Fibroblast of lung (primary cell): ENCODE measurements around the gene TMEM119. TPM values are rescaled to one million over a fixed set of nuclear protein-coding genes. Genes with fewer than 3 reads are reported as not detected.
A peak's percentile ranks its signal among the peaks of the same experiment; 100 is the strongest.

Experiments
- DNase-seq, 2 donors: peaks; one replicate each; pipeline versions ENCODE4 v3.0.0 to v3.0.0-alpha.2; 2010; ENCODE audit warnings: low read depth in 2 of 2
- H2AFZ ChIP-seq: 2 replicates; pipeline ENCODE4 v1.5.1; 2012; ENCODE audit warnings: low read length, control low read depth, inconsistent platforms
- H3K27ac ChIP-seq: 2 replicates; pipeline ENCODE4 v1.5.1; 2011; ENCODE audit warnings: low read length, control low read depth; ENCODE audit not compliant: insufficient read depth
- H3K27me3 ChIP-seq: 2 replicates; pipeline ENCODE4 v1.5.1; 2011; ENCODE audit warnings: mild to moderate bottlenecking, low read length; ENCODE audit not compliant: control insufficient read depth, insufficient read depth
- H3K36me3 ChIP-seq: 2 replicates; pipeline ENCODE4 v1.5.1; 2011; ENCODE audit warnings: low read length; ENCODE audit not compliant: control insufficient read depth, insufficient read depth
- H3K4me1 ChIP-seq: 2 replicates; pipeline ENCODE4 v1.5.1; 2011; ENCODE audit warnings: low read length; ENCODE audit not compliant: control insufficient read depth, insufficient read depth; ENCODE audit errors: extremely low read depth
- H3K4me2 ChIP-seq: 2 replicates; pipeline ENCODE4 v1.5.1; 2011; ENCODE audit warnings: low read length, control low read depth; ENCODE audit not compliant: insufficient read depth; ENCODE audit errors: extremely low read depth
- H3K4me3 ChIP-seq, 4 experiments: fragments of 200-600 bp in 1 of 4; sonication (generic) in 1 of 4; replicated peaks in 1 of 4; 2 replicates each; pipeline ENCODE4 v1.5.1; 2011 to 2016; ENCODE audit warnings: low read length in 4 of 4, low read depth in 3 of 4, mild to moderate bottlenecking in 3 of 4, control low read depth in 2 of 4, inconsistent platforms in 1 of 4, mixed read lengths in 1 of 4; ENCODE audit not compliant: insufficient read depth in 1 of 4; ENCODE audit errors: control extremely low read depth in 1 of 4
- H3K79me2 ChIP-seq: 2 replicates; pipeline ENCODE4 v1.5.1; 2012; ENCODE audit warnings: mild to moderate bottlenecking, low read length, inconsistent platforms; ENCODE audit not compliant: control insufficient read depth, insufficient read depth
- H3K9ac ChIP-seq: 2 replicates; pipeline ENCODE4 v1.5.1; 2011; ENCODE audit warnings: mild to moderate bottlenecking, low read length, control low read depth; ENCODE audit not compliant: insufficient read depth
- H3K9me3 ChIP-seq: 2 replicates; pipeline ENCODE4 v1.5.1; 2012; ENCODE audit warnings: low read depth, low read length; ENCODE audit not compliant: control insufficient read depth, insufficient read depth
- H4K20me1 ChIP-seq: 2 replicates; pipeline ENCODE4 v1.5.1; 2011; ENCODE audit warnings: low read length; ENCODE audit not compliant: control insufficient read depth, insufficient read depth; ENCODE audit errors: extremely low read depth
- EZH2 ChIP-seq: IDR thresholded peaks from 2 replicates; pipeline ENCODE4 v1.5.1; 2012; ENCODE audit warnings: low read length, control low read depth, mild to moderate bottlenecking; ENCODE audit errors: missing control alignments
- polyA plus RNA-seq, 2 donors: library from polyadenylated mRNA; depleted of rRNA in 1 of 2; stranded (reverse) in 1 of 2; unstranded in 1 of 2; fragments of >200 nt; gene quantifications; 2 replicates each; pipeline ENCODE4 v1.2.1, GENCODE V29; 2011 to 2012; ENCODE audit warnings: missing spikeins in 1 of 2
- total RNA-seq: library from RNA; depleted of rRNA; stranded (reverse); fragments of >200 nt; gene quantifications from 2 replicates; pipeline ENCODE4 v1.2.1, GENCODE V29; 2014
- TF ChIP-seq, protein P1 (sequence below), 2 donors: IDR thresholded peaks in 1 of 2; conservative IDR thresholded peaks in 1 of 2; 1 replicate in 1 of 2; 2 replicates in 1 of 2; pipeline ENCODE4 v1.5.1; 2011 to 2012; ENCODE audit warnings: low read length in 2 of 2, control low read depth in 1 of 2, inconsistent platforms in 1 of 2, low read depth in 1 of 2, mild to moderate bottlenecking in 1 of 2

Gene TMEM119
- total and polyA plus RNA-seq, 2 donors (not counting 1 experiment from before 2014, with no cell fraction given): 154 to 358 TPM

DNA sequence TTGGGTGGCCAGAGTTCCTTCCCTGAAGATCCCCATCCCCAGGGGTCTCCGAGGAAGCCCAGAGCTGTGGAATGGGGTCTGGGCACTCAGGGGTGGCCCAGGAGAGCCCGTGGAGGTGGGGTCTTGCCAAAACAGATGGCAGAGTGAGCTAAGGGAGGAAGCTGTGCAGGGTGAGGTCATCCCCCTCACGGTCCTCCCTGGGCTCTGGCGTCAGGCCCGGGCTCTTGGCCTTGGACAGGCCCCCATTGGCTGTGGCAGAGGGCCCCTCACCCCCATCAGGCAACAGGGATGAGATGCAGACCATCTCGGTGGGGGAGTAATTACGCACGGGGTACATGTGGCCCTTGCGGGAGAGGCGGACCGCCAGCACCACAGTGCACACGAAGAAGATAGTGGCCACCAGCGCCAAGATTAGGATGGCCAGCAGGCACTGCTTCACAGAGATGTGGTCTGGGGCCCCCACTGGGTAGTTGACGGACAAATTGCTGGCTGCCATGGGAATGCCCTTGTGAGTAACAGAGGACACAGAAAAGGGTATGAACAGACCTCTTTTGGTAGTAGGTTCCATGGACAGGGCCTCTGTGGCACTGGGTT lies 25.1 kb upstream of the TMEM119 start:
- Histone ChIP-seq H3K4me1 (peaks cover 1% of the 10 kb centered on the region), H3K4me3 (no peak overlapping the region), H2AFZ (no peak overlapping the region), H3K9me3 (no peaks in the 10 kb centered on the region), H3K27me3 (no peaks in the 10 kb centered on the region), H4K20me1 (no peaks in the 10 kb centered on the region), H3K36me3 (no peaks in the 10 kb centered on the region), H3K9ac (no peak overlapping the region), H3K79me2 (no peaks in the 10 kb centered on the region), H3K27ac (no peak overlapping the region), H3K4me2 (no peak overlapping the region)
- no peak for DNase-seq
- TF ChIP-seq, protein P1, sequence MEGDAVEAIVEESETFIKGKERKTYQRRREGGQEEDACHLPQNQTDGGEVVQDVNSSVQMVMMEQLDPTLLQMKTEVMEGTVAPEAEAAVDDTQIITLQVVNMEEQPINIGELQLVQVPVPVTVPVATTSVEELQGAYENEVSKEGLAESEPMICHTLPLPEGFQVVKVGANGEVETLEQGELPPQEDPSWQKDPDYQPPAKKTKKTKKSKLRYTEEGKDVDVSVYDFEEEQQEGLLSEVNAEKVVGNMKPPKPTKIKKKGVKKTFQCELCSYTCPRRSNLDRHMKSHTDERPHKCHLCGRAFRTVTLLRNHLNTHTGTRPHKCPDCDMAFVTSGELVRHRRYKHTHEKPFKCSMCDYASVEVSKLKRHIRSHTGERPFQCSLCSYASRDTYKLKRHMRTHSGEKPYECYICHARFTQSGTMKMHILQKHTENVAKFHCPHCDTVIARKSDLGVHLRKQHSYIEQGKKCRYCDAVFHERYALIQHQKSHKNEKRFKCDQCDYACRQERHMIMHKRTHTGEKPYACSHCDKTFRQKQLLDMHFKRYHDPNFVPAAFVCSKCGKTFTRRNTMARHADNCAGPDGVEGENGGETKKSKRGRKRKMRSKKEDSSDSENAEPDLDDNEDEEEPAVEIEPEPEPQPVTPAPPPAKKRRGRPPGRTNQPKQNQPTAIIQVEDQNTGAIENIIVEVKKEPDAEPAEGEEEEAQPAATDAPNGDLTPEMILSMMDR (conservative IDR thresholded peaks at IDR 0.05 in 1 of 2, IDR thresholded peaks at IDR 0.05 in 1 of 2; ENCODE audit: low read depth in 1 of 2, low read length in 2 of 2): no peak
- TF ChIP-seq EZH2: no peak

DNA sequence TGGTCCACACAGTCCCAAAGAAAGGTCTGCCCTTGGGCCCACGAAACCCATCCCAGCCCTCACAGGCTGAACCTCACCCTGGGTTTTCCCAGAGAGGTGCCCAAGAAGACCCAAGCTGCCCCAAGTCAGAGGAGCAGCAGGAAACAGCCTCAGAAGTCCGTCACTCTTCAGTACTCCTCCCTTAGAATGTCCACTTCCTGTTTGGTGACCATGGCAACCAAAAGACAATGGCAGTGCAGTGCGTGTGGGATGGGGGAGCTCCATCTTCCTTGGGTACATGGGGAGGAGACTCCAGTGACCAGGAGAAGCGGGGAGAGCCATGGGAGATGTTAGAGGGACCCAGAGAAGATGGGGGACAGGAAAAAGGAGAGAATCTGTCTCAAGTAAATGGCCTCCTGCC lies 24.5 kb upstream of the TMEM119 start:
- DNase-seq: peak in 1 of 2 donors; percentile 42
- no peak overlapping the region for H3K4me3 ChIP-seq
- H3K27me3 ChIP-seq: no peaks in the 10 kb centered on the region
- H3K36me3 ChIP-seq: no peaks in the 10 kb centered on the region
- no peaks in the 10 kb centered on the region for H3K9me3 ChIP-seq
- no peak for TF ChIP-seq EZH2
- TF ChIP-seq, protein P1 (conservative IDR thresholded peaks at IDR 0.05 in 1 of 2, IDR thresholded peaks at IDR 0.05 in 1 of 2; ENCODE audit: low read depth in 1 of 2, low read length in 2 of 2): no peak
- H3K9ac ChIP-seq: no peak overlapping the region
- H2AFZ ChIP-seq: peak overlapping the region; percentile 22
- no peaks in the 10 kb centered on the region for H4K20me1 ChIP-seq
- no peaks in the 10 kb centered on the region for H3K79me2 ChIP-seq
- no peak overlapping the region for H3K4me2 ChIP-seq
- no peaks in the 10 kb centered on the region for H3K4me1 ChIP-seq
- H3K27ac ChIP-seq: no peak overlapping the region

DNA sequence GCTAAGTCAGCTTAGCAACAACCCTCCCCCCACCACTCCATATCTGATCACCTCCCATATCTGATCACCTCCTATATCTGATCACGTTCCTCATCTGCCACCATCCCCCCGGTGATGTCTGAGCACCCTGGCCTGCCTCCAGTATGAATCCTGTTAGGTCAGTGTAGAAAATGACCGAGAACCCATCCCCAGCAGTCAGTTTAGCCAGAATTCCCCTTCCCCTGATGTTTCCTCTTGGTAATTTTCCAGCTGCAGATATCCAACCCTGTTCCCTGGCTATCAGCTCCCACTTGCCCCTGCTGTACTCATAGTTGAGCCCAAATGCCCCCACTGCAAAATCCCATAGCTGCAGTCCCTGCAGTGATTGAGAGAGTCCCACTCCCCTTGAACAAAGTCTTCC lies 23.3 kb upstream of the TMEM119 start:
- Histone ChIP-seq H3K79me2 (no peaks in the 10 kb centered on the region), H4K20me1 (no peaks in the 10 kb centered on the region), H3K27ac (no peak overlapping the region), H3K4me1 (no peaks in the 10 kb centered on the region), H3K4me2 (no peak overlapping the region), H3K27me3 (no peaks in the 10 kb centered on the region), H3K4me3 (no peak overlapping the region), H3K36me3 (no peaks in the 10 kb centered on the region), H3K9ac (no peak overlapping the region), H2AFZ (no peak overlapping the region), H3K9me3 (no peaks in the 10 kb centered on the region)
- TF ChIP-seq, protein P1 (conservative IDR thresholded peaks at IDR 0.05 in 1 of 2, IDR thresholded peaks at IDR 0.05 in 1 of 2; ENCODE audit: low read depth in 1 of 2, low read length in 2 of 2): no peak
- TF ChIP-seq EZH2: no peak
- DNase-seq: no peak
